ENCODE results near the gene GALNT7.
A peak's percentile ranks its signal among the peaks of the same experiment; 100 is the strongest.

Gene GALNT7

DNA sequence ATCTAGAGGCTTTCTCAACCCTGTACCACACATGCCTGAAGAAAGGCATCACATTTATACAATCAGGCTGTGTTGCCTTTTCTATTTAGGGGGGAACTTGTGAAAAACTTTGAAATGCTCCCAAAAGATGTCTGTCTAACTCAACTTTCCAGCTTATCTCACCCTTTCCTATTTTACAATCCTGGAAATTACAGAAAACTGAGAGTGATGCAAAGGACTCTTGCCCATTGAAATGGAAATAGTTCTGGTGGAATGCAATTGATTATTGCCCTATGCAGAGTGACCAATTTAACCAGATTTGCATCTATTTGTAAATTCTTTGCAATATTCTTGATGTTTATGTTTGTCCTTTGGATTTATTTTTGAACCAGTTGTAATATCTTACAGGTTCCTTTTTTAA is 77.3 kb downstream of the GALNT7 start:
- no peak for TF ChIP-seq CTCF (conservative IDR thresholded peaks at IDR 0.05)

DNA sequence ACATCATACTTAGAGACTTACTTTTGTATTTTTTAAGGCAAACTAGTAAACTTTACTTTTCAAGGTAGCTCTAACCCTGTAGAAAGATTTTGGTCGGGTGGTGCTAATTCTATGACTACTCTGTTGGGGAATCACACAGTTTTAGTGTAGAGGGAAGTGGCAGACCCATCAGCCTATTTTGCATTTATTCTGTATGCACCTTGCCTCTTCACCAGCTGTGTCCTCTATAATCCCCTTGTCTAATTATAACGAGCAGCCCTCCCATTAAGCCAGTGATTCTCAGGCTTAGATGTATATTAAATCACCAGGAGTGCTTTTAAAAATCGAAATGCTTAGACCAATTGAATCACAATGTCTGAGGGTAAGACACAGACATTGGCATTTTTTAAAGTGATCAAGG is 78.1 kb downstream of the GALNT7 start:
- TF ChIP-seq CTCF (conservative IDR thresholded peaks at IDR 0.05): no peak
- no peak overlapping the region for H3K27ac ChIP-seq

More for the DNA sequence above, 77.3 kb downstream of the GALNT7 start:
- no peak overlapping the region for H3K27ac ChIP-seq

DNA sequence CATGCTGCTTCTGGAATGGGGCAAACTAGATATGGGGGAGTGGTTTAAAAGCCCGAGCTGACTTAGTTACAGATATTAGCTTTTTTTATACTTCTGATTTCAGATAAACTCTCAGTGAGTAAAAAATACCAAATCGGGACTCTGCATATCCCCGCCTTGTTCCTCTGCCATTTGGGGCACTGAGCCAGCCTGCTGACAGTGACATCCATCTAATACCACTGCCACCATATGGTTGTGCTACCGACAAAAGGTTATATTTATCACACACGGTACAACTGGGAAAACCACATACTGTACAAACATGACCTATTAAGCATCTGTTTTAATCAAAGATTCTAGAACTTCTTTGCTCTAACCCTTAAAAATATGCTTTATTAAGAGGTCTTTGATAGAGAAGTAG is 78.7 kb downstream of the GALNT7 start:
- no peak for TF ChIP-seq CTCF (conservative IDR thresholded peaks at IDR 0.05)
- H3K27ac ChIP-seq: peak overlapping the region; percentile 49; the same call in 1 of the 2 replicates

DNA sequence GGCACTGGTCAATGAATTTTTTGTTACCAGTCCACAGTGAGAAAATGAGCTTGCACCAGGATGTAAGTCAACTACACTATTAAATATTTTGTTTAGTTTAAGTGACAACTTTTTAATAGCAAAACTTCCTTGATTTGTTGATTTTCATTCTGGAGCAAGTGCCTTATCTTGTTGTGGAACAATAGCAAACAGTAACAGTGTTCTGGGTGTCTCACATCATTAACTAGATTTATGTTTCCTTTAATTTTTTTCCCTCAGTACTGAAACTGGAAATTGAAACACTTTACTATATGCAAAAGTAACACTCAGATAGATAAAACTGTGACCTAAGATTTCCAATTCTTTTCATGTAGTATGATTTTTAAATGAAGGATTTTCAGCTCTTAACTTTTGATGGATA is 80.1 kb downstream of the GALNT7 start:
- H3K27ac ChIP-seq: peak overlapping the region; percentile 49
- no peak for TF ChIP-seq CTCF (conservative IDR thresholded peaks at IDR 0.05)

DNA sequence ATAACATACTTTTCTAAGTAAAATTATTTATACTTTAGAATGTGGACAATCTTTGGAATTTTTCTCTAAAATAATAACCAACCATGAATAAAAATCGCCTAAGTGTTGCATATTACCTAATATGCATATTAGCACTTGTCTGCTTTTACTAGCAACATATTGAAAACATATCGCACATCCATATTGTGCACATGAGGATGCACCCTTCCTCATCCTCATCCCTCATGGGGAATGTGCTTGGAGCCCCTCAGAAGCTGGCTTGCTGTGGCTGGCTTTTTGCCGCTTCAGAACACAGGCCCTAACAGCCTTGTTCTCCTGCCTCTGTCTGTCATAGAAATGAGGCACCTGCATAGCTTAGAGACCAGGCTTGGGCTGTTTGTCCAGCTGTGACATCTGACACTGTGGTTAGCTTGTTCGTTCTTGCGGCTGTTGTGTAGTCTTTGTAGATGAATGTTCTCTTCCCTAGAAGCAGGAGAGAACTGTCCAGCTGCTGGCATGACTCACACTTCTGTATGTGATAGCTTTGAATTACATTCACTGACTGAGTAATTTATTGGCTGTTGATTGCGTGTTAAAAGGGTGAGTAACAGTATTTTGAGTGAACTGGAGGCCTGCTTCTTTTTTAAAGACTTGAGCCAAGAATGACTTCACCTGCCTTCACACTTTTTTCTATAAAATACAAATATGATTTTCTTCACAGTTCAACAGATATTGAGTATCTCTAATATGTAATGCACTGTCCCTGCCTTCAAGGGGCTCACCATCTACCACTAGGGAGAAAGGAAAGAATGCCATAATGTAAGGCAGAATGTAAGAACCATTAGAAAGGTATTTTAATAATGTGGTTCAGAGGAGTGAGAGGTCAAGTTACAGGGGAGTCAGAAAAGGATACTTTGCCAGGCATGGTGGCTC is 83.7 kb downstream of the GALNT7 start:
- TF ChIP-seq CTCF (conservative IDR thresholded peaks at IDR 0.05): no peak
- no peak overlapping the region for H3K27ac ChIP-seq

GRCh38 chr4:173253561-173253960 is 85.0 kb downstream of the GALNT7 start:
- no peak overlapping the region for H3K27ac ChIP-seq
- no peak for TF ChIP-seq CTCF (conservative IDR thresholded peaks at IDR 0.05)

GRCh38 chr4:173254646-173255045 is 86.0 kb downstream of the GALNT7 start:
- TF ChIP-seq CTCF (conservative IDR thresholded peaks at IDR 0.05): no peak
- no peak overlapping the region for H3K27ac ChIP-seq
